ENCODE results near the gene CCSER1.

Gene CCSER1

GRCh38 chr4:90128961-90129495, 1.8 kb downstream of the CCSER1 start:
- FAIRE-seq: no peak

GRCh38 chr4:90130076-90130475, 2.9 kb downstream of the CCSER1 start:
- FAIRE-seq: no peak

- no peak for FAIRE-seq
Observed at GRCh38 chr4:90137555-90137954, 10.4 kb downstream of the CCSER1 start.

DNA sequence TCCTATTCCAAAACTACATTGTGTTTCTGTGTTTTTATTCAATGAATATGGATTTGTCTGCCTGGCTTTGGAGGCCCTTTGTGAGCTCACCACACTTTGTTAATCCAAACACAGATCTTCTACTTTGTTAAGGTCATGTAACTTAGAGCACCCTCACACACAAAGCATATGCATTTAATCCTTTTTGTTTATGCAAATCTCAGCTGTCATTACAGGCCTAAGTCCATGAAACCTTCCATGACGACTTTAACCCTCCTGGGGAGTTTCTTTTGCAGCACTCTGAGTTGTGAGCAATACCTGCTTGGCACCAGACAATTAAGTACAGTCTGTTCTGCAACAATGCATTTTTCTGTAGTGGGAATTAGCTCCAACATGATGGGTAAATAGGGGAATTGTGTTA, 14.9 kb downstream of the CCSER1 start:
- FAIRE-seq: no peak

DNA sequence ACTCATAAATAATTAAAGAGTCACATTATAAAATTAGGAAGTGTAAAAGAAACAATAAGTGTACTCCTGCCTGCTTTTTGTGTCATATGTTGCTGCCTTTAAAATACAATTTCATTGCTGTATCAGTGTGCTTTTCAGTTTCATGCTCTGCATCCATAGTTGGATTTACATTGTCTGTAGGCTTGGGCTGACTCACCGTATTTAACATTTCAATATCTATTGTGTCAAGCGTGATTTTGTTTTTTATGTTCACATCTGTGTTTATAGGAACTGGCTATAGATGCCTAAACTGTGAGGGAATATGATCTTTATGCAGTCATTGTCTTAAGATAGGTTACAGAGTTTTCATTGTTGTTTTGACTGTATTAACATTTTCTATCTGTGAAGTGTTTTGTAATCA, 18.1 kb downstream of the CCSER1 start:
- FAIRE-seq: no peak

DNA sequence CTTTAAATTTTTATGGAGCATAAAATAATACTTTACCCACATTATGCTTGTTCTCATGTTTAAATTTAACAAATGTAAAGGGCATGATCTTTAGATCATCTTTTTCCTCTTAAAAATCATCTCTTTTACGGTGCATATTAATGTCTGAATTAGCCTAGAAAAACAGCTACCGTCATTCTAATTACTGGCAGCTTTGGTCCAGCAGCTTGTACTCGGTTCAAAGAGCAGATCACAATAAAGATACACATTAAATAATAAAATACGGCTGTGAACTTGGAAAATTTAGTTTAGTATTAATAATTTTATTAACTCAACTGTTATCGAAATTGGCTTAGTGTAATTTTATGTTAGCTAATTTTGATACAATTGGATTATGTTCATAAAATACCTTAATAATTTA, 19.1 kb downstream of the CCSER1 start:
- FAIRE-seq: no peak

DNA sequence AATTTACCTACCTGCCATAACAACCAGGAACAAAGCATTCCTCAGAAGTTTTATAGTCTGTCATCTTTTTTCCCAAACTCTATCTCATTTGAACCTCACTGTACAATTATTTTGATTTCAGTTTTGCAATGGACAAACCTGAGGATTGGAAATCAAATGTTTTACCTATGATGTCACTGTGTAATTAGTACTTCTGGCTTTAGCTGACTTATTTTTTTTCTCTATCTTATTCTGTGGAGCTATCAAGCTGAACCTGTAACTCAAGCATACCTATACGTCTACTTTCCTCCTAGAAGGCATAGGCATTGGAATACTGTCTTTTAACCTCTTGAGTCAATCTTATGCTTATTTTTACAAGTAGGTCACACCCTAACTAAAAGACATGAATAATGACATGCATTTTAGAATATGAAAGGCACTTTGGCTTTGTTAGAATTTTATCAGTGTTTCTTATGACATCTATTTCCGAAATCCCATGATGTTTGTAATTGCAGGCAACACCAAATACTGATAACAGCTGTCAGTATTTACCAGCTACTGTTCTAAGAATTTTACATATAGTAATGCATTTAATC, 21.5 kb downstream of the CCSER1 start:
- no peak for FAIRE-seq

GRCh38 chr4:90152024-90152423, 24.8 kb downstream of the CCSER1 start:
- FAIRE-seq: no peak

DNA sequence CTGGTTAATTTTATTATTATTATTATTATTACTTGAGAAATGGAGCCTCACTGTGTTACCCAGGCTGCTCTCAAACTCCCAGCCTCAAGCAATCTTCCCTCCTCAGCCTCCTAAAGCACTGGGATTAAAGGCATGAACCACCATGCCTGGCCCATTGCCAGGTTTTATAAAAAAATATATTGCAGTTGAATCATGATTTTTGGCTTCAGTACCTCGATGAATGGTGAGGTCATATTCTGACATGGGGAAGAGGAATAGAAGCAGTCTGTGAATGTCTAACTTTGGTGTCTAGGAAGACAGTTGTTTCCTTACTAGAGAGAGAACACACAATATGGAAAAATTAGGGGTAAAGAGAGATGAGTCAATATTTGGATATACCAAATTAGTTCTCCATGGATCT, 32.0 kb downstream of the CCSER1 start:
- FAIRE-seq: no peak

- no peak for FAIRE-seq
Observed at GRCh38 chr4:90160044-90160443, 32.9 kb downstream of the CCSER1 start.

GRCh38 chr4:90162566-90162965, 35.4 kb downstream of the CCSER1 start:
- no peak for FAIRE-seq

DNA sequence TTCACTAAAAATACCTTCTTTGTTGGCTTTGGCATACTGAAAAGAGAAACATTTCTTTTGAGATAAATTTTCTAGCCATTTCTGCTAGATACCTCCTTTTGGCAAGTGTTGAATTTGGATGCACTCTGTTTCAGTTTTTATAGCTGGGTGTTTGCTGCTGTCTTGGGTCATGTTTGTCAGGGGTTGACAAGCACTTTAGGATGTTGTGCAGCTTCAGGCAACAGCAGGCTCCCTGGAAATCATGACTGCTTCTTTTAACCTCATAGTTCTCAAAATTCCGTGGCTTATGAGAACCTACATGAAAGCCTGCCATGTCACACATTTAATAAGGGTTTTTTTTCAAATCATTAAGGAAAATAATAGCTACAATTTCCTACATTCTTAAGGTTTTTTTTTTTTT, 36.7 kb downstream of the CCSER1 start:
- FAIRE-seq: no peak

DNA sequence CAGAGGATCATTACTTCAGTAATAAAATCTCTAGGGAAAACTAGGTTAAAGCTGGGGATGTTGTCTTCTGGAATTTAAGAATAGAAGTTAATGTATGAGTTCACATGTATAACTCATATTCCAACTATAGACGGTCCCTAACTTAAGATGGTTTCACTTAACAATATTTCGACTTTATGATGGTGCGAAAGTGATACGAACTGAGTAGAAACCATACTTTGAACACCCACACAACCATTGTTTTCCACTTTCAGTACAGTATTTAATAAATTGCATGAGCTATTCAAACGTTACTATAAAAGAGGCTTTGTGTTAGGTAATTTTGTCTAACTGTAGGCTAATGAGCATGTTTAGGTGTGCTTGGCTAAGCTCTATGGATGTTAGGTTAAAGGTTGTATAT, 38.7 kb downstream of the CCSER1 start:
- FAIRE-seq: no peak

GRCh38 chr4:90171491-90171890, 44.3 kb downstream of the CCSER1 start:
- no peak for FAIRE-seq

GRCh38 chr4:90174621-90175023, 47.4 kb downstream of the CCSER1 start:
- FAIRE-seq: no peak

DNA sequence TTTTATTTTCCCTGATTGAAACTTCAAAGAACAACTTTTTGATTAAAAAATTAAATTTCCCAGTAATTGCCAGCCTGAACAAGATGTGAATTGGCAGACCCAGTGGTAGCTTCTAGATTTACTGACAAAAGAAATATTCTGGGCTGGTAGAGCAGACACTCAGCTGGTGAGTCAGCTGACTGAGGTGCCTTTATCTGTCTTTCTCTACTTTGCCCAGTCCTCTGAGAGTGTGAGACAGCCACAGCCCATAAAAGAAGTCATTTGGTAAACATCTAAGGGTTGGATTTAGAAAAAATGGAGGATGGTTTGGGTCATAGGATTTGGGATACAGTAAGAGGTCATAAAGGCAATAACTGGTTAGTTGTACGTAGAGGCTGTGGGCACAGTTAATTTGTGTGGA, 54.5 kb downstream of the CCSER1 start:
- FAIRE-seq: no peak

DNA sequence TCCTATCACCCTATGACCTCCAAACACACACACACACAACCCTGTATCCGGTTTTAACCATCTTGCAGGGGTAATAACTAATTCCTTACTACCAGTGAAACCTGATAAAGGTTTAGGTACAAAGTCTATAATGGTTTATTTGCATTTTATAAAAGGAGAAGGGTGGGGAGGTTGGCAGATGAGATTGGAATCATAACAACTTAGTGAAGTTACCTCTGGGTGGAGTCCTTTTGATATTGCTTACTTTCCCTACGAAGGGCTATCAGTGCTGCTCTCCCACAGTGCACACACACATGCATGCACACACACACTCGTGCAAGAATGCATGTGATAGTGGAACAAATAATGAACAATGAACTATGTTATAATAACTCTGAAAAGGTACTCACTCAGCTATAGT, 56.1 kb downstream of the CCSER1 start:
- FAIRE-seq: no peak

GRCh38 chr4:90184560-90184959, 57.4 kb downstream of the CCSER1 start:
- no peak for FAIRE-seq

- FAIRE-seq: no peak
Observed at GRCh38 chr4:90185416-90185815, 58.2 kb downstream of the CCSER1 start.

DNA sequence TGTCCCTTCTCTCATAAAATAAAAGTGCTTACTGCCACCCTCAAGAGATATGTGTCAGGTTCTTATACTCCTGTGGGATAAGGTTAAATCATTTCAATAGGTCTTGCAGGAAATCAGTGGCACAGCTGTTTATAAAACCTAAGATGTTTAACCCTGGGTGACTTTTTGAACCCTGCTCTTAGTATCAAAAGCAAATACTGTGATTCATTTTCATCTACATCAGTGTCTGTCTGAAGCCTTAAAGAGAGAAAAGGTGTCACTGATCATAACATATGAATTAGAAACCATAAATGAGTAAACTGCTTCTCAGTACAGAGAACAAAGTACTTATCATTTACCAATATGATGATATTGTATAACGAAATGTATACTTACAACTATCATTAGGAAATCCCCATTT, 59.0 kb downstream of the CCSER1 start:
- no peak for FAIRE-seq

GRCh38 chr4:90187148-90187884, 60.1 kb downstream of the CCSER1 start:
- no peak for FAIRE-seq

- FAIRE-seq: no peak
Observed at GRCh38 chr4:90189178-90189577, 62.0 kb downstream of the CCSER1 start.

GRCh38 chr4:90189946-90190345, 62.8 kb downstream of the CCSER1 start:
- no peak for FAIRE-seq

DNA sequence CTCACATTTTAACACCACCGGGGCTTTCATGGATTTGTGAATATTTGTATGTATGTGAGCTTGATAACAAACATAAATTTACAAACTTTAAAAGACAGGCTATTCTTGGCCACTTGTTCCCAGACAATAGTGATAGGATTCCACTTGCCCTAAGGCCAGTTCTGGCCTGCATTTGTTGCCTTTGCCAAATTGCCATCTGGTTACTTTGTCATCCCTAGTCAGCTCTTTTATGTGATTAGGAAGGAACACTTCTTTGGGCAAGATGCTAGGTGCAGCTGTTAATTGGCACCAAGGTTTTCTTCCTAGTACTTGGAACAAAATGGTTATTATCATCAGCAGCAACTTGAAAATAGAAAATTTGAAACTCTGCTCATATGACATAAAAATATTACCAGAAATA, 63.3 kb downstream of the CCSER1 start:
- no peak for FAIRE-seq
